ENCODE measurements around the gene RNF135.
"Not testable (repeated sequence)": the region's sequence is repeated elsewhere in the genome, so short reads cannot be mapped to it uniquely, and the experiment has no call there.

The RNF135 gene

GRCh38 chr17:30954046-30954830, 16.6 kb upstream of the RNF135 start:
- DNase-seq (ENCODE audit: low read depth in 2 of 2) = no peak

GRCh38 chr17:30956764-30957374, 14.0 kb upstream of the RNF135 start:
- no peak for DNase-seq (ENCODE audit: low read depth in 2 of 2)

DNA sequence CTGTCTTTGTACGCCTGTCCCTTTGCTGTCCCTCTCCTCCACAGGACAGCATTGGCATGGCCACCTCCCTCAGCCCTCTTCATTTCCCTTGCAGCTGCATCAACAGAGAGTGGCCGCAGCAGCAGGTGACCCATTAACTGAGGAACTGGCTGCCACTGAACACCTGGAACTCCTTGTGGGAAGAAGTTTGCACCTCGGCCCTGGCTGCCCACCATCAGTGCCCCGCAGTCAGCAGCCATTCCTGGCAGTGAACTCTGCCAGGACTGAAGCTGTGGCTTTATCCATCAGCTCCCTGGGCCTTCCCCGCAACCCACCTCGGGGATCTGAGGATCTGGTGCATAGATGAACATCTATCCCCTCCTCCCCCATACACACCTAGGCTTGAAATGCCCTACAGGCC, 13.1 kb upstream of the RNF135 start:
- DNase-seq (ENCODE audit: low read depth in 2 of 2) = no peak

GRCh38 chr17:30958187-30958586, 12.7 kb upstream of the RNF135 start:
- DNase-seq (ENCODE audit: low read depth in 2 of 2) = no peak

DNA sequence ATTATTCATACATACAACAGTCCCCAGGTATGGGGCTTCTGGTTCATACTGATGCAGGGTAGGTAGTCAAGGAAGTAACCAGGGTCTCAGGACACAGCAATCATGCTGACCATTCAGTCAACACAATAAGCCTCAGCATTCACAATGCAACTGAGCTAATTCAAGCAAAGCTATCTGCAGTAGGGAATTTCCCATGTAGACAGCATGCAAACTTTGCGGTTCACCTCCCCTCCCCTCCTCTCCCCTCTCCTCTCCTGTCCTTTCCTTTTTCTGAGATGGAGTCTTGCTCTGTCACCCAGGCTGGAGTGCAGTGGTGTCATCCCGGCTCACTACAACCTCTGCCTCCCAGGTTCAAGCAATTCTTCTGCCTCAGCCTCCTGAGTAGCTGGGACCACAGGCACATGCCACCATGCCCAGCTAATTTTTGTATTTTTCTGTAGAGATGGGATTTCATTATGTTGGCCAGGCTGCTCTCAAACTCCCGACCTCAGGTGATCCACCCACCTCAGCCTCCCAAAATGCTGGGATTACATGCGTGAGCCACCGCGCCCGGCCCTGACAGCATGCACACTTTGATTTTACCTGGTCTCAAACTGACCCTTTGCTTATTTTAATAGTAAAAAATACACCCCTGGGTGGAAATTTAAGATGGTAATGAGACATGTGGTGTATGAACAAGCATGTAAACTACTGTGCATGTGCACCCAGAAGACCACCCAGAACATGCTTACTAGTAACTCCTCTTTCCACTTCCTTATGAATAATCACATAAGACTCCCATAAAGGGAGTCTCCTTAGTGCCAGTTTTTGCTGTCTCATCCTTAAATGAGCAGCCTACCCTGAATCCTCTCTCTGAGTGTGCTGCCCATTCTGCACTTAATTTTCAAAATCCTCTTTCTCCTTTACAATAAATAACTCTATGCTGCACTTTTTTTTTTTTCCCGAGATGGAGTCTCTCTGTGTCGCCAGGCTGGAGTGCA, 9.3 kb upstream of the RNF135 start:
- DNase-seq (ENCODE audit: low read depth in 2 of 2) = no peak

- not testable (repeated sequence) for DNase-seq (ENCODE audit: low read depth in 2 of 2)
These were observed 6.5 kb upstream of the RNF135 start for GRCh38 chr17:30964312-30964711.

DNA sequence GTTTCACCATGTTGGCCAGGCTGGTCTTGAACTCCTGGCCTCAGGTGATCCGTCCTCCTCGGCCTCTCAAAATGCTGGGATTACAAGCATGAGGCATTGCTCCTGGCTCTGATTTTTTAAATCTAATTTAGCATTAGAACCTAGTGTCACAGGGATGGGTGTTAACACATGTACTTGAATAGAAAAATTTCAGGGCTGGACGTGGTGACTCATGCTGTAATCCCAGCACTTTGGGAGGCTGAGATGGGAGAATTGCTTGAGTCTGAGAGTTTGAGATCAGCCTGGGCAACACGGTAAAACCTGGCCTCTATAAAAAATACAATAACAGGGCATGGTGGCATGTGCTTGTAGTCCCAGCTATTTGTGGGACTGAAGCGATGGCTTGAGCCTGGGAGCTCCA, 6.0 kb upstream of the RNF135 start:
- DNase-seq (ENCODE audit: low read depth in 2 of 2) = no peak

GRCh38 chr17:30965686-30966085, 5.2 kb upstream of the RNF135 start:
- DNase-seq (ENCODE audit: low read depth in 2 of 2) = no peak

- DNase-seq (ENCODE audit: low read depth in 2 of 2) = not testable (repeated sequence)
These were observed 2.9 kb upstream of the RNF135 start for GRCh38 chr17:30967911-30968310.

GRCh38 chr17:30969989-30970830, 629 bp upstream of the RNF135 start:
- DNase-seq (ENCODE audit: low read depth in 2 of 2) = no peak

DNA sequence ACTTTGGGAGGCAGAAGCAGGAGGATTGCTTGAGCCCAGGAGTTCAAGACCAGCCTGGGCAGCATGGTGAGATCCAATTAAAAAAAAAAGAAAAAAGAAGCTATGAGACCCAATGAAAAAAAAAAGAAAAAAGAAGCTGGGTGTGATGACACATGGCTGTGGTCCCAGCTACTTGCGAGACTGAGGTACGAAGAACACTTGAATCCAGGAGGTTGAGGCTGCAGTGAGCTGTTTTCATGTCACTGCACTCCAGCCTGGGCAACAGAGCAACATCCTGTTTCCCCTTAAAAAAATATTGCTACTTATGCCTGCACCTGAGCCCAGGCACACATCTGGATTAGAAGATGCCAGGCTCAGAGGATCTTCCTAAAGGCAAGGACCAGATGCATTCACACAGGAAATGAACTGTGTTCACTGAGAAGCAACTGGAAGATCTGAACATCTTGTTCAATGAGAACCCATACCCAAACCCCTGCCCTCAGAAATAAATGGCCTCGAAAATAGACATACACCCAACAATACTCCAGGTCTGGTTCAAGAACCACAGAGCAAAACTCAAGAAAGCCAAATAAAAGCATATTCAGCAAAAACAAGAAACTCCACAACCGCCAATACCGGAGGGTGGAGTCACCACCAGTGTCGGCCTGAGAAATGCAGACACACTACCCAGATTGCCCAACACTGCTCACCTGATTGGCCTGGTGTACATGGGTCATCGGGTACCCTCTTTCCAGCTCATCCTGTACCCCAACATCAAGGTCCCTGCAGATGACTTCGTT, 4.4 kb downstream of the RNF135 start:
- DNase-seq (ENCODE audit: low read depth in 2 of 2) = no peak

DNA sequence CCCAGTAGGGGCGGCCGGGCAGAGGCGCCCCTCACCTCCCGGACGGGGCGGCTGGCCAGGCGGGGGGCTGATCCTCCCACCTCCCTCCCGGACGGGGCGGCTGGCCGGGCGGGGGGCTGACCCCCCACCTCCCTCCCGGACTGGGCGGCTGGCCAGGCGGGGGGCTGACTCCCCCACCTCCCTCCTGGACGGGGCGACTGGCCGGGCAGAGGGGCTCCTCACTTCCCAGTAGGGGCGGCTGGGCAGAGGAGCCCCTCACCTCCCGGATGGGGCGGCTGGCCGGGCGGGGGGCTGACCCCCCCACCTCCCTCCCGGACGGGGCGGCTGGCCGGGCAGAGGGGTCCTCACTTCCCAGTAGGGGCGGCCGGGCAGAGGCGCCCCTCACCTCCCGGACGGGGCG, 9.1 kb downstream of the RNF135 start:
- not testable (repeated sequence) for DNase-seq (ENCODE audit: low read depth in 2 of 2)

- DNase-seq (ENCODE audit: low read depth in 2 of 2) = no peak
These were observed 11.0 kb downstream of the RNF135 start for GRCh38 chr17:30981531-30982519.

DNA sequence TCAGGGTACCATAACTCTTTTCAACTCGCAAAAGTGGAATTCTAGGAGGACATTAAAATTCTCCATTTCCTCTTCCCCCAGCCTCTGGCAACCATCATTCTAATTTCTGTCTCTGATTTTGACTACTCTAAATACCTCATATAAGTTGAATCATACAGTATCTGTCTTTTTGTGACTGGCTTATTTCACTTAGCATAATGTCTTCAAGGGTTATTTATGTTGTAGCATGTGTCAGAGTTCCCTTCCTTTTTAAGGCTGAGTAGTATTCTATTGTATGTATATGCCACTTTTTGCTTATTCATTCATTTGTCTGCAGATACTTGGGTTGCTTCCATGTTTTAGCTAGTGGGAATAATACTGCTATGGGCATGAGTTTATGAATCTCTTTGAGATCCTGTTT, 12.0 kb downstream of the RNF135 start:
- DNase-seq (ENCODE audit: low read depth in 2 of 2) = no peak

DNA sequence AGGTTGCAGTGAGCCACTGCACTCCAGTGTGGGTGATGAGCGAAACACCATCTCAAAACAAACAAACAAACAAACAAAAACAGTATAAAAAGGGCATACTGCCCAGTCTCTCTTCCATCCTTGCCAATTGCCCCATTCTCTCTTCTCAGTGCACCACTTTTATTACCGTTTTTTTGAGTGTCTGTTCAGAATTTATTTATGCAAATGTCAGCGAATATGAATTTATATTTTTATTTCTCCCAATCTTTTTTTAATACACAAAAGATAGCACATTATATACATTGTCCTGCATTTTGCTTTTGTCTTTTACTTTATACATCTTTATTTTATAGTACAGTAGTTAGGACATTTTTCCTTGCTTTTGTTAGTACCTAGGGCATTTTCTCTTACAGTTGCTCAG, 19.6 kb downstream of the RNF135 start:
- DNase-seq (ENCODE audit: low read depth in 2 of 2) = no peak

DNA sequence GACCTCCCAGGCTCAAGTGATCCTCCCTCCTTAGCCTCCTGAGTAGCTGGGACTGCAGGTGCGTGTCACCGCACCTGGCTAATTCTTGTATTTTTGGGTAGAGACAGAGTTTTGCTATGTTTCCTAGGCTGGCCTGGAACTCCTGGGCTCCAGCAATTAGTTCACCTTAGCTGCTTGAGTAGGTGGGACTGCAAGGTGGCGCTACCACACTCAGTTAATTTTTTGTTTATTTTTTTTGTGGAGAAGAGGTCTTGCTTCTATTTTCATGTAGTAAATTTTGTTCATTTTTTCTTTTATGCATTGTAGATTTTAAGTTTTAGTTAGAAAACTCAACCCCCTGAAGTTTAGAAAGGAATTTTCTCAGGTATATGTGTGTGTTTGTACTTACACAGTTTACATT, 21.7 kb downstream of the RNF135 start:
- DNase-seq (ENCODE audit: low read depth in 2 of 2) = no peak

DNA sequence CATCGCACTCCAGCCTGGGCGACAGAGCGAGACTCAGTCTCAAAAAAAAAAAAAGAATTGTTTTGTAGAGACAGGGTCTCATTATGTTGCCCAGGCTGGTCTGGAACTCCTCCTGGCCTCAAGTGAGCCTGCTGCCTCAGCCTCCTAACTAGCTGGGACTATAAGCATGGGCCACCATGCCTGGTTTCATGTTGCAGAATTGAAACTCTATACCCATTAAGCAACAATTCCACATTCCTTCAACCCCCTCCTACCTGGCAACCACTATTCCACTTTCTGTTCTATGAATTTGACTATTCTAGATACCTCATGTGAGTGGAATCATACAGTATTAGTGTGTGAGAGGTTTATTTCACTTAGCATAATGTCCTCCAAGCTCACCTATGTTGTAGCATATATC, 24.5 kb downstream of the RNF135 start:
- DNase-seq (ENCODE audit: low read depth in 2 of 2) = no peak

- no peak for DNase-seq (ENCODE audit: low read depth in 2 of 2)
These were observed 25.6 kb downstream of the RNF135 start for GRCh38 chr17:30996486-30996885.

GRCh38 chr17:30997270-30997669, 26.4 kb downstream of the RNF135 start:
- no peak for DNase-seq (ENCODE audit: low read depth in 2 of 2)

Data from stimulated activated CD8-positive, alpha-beta memory T cell treated with anti-CD3 and anti-CD28 coated beads, Interleukin-2, amount 100 ng/mL, for 48 hours (primary cell).